GM12875 (cell line): Measurements from ENCODE around the gene RUNX1.

Experiments
- H3K4me3 ChIP-seq: one replicate; pipeline ENCODE4 v1.5.1; 2011; ENCODE audit warnings: low read depth, low read length, control low read depth
- TF ChIP-seq, protein P1 (sequence below): IDR thresholded peaks from 2 replicates; pipeline ENCODE4 v1.5.1; 2011; ENCODE audit warnings: low read depth, mild to moderate bottlenecking, control low read depth, inconsistent platforms, low read length, moderate library complexity, borderline replicate concordance; ENCODE audit not compliant: insufficient read depth

The RUNX1 gene

DNA sequence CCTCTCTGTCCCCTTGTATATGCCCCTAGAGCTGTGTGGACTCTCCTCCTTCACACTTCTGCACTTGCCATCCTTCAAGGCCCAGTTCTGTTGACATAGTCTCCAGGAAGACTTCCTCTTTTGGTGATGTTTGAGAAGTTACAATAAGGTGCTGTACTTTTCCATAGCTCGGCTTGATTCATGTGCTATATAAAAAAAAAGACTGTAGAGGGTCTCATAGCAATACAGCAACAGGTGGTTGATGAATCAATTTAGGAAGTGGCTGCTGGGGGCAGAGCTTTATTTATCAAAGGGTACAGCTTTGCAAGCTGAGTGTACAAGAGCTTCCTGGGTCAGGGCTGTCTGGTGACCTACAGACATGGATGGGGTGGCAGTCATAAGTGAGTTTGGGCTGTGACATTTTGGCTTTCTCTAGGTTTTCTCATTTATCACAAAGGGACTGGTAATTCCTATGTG, 102.7 kb downstream of the RUNX1 start:
- TF ChIP-seq, protein P1, sequence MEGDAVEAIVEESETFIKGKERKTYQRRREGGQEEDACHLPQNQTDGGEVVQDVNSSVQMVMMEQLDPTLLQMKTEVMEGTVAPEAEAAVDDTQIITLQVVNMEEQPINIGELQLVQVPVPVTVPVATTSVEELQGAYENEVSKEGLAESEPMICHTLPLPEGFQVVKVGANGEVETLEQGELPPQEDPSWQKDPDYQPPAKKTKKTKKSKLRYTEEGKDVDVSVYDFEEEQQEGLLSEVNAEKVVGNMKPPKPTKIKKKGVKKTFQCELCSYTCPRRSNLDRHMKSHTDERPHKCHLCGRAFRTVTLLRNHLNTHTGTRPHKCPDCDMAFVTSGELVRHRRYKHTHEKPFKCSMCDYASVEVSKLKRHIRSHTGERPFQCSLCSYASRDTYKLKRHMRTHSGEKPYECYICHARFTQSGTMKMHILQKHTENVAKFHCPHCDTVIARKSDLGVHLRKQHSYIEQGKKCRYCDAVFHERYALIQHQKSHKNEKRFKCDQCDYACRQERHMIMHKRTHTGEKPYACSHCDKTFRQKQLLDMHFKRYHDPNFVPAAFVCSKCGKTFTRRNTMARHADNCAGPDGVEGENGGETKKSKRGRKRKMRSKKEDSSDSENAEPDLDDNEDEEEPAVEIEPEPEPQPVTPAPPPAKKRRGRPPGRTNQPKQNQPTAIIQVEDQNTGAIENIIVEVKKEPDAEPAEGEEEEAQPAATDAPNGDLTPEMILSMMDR = no peak
- H3K4me3 ChIP-seq = no peak overlapping the region

DNA sequence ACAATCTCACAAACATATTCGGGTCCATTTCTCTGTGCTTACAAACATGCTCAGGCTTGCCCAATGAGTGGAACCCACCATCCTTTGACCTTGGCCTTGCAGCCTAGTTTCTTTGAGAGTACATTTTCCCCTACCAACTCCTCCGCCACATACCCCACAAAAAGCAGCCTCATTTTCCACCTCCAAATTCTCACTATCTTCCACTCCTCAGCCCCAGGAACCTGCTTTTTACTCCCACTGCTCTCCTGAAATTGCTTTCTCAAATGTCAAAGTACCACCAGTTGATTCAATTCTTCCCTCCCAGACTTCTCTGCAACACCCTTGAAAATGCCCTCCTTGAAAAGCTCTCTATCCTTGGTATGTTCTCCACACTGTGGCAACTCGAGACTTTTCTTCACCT, 103.8 kb downstream of the RUNX1 start:
- TF ChIP-seq, protein P1 = no peak
- H3K4me3 ChIP-seq = no peak overlapping the region

DNA sequence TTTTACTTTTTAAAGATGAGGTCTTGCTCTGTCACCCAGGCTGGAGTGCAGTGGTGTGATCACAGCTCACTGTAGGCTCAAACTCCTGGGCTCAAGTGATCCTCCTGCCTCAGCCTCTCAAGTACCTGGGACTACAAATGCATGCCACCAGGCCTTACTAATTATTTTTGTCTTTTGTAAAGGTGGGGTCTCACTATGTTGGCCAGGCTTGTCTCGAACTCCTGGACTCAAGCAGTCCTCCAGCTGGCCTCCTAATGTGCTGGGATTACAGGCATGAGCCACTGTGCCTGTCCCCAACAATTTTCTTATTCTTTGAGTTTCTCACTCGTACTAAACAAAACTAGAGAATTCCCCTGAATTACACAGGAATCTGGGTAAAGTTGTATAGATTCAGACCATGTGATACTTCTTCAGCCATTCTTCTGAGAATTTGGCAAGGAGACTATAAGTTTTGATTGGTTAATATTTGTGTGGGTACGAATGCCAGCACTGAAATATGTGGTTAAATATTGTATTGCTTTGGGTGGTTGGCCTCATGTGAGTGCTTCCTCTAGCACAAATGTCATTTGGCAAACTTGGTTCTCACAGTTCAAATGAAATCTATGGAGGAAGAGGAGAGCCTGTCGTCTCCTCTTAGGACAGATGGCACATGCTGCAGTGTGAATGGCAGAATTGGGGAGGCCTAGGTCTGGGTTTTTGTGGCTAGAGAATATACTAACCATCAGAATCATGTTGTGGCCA, 104.9 kb downstream of the RUNX1 start:
- H3K4me3 ChIP-seq = no peak overlapping the region
- TF ChIP-seq, protein P1 = no peak

DNA sequence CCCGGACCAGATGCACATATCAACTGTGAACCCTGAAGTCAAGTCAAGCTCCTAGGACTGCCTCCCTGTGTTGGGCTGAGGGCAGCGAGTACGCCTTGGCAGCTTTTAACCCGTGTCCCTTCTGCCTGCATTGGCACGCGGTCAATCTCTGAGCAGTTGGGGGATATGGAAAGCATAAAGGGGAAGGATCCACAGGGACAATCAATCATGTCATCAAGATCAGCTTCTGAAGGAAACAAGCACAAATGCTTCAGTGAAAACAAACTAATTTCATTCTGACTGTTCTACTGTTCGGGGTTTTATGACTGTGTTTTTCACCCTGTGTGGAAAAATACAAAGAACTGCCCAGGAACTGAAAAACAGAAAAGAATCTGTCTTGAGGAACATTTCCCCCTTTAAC, 106.2 kb downstream of the RUNX1 start:
- TF ChIP-seq, protein P1 = no peak
- H3K4me3 ChIP-seq = no peak overlapping the region

DNA sequence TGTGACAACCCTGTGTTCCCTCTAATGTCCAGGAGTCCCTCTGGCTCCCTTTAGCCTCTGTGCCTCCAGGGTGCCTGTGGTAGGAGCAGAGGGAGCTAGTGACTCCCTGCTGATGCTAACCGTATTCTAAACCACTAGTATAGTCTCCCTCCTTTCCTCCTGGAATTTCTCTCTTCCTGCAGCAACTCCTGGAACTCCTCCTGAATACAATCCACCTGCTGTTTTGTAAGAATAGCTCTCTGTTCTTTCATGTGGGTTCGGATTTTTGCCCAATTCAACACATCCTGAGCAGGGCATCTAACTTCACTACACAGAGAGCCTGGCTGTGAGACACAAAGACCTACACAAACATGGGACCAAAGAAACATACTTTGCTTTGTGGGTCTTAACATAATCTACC, 107.9 kb downstream of the RUNX1 start:
- H3K4me3 ChIP-seq = no peak overlapping the region
- TF ChIP-seq, protein P1 = no peak

DNA sequence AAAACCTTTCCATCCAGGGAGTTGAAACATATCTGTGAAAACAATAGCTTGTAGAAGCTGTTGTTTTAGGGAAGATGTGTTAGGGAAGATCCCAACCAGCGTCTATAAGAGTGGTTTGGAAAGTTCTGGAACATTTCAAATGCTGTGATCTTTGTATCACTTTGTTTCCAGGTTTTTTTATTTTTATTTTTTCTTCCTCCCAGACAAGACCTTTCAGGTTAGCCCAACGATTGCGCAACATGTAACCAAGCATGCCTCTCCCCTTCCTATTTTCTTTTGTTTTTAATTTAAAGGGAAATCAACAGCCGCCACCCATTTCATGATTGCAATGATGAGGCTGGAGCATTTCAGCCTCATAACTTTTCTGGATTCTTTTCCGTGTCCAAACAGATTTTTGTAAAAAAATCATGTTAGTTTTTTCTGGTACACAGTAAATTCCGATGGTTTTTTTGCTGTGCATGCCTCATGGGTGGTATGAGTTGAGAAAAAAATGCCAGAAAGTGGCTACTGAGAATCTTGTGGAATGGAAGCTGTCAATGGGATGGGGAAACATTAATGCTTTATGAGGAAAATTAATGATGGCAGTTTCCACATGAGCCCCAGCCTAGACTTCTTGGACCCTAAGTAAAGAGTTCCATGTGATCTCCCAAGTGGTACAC, 109.3 kb downstream of the RUNX1 start:
- H3K4me3 ChIP-seq = no peak overlapping the region

More for the DNA sequence above, 109.3 kb downstream of the RUNX1 start:
- TF ChIP-seq, protein P1 = no peak
